ENCODE measurements around the gene CYP27A1. TPM values are rescaled to one million over a fixed set of nuclear protein-coding genes. Genes with fewer than 3 reads are reported as not detected.

CYP27A1 gene
- total and polyA plus RNA-seq, 4 donors = 38.3 to 110 (median 77.1) TPM

DNA sequence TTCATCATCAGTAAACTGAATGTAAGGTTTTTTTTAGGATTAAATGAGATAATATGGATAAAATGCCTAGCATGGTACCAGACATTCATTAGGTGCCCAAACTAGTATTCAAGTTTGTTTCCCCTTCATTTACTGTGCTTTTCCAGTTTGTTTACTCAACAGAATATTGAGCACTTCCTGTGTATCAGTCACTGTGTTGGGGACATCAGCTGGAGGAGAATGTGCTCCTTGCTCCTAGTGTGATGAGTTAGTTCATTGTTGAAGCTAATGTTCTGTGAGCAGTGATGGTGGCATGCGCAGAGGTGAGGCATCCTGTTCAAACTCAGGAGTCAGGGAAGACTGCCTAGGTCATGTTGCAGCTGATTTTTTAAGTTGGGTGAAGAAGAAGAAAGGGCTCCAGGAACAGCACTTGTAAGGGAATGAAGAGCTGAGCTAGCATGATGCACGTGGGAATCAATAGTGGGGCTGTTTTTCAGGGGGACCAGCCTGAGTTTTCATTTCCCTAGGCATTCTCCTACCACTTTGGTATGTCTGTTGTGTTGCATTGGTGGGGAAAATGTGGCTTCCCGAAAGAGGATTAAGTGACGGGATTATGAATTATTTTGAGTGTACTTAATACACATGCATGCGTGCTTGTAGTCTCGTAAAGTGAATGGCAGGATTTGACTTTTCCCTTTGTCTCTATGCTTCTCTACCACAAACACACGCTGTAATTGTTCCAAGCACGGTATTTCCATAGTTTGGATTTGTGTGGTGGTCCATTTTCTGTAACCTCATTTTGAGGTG is 47.6 kb upstream of the CYP27A1 start:
- TF ChIP-seq, protein P1, sequence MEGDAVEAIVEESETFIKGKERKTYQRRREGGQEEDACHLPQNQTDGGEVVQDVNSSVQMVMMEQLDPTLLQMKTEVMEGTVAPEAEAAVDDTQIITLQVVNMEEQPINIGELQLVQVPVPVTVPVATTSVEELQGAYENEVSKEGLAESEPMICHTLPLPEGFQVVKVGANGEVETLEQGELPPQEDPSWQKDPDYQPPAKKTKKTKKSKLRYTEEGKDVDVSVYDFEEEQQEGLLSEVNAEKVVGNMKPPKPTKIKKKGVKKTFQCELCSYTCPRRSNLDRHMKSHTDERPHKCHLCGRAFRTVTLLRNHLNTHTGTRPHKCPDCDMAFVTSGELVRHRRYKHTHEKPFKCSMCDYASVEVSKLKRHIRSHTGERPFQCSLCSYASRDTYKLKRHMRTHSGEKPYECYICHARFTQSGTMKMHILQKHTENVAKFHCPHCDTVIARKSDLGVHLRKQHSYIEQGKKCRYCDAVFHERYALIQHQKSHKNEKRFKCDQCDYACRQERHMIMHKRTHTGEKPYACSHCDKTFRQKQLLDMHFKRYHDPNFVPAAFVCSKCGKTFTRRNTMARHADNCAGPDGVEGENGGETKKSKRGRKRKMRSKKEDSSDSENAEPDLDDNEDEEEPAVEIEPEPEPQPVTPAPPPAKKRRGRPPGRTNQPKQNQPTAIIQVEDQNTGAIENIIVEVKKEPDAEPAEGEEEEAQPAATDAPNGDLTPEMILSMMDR (IDR thresholded peaks at IDR 0.05; ENCODE audit: control extremely low read depth, extremely low read depth) = no peak
- no peak overlapping the region for H3K9ac ChIP-seq (ENCODE audit: insufficient read depth in 1 of 2, low read length in 2 of 2)
- no peak for ATAC-seq (ENCODE audit: insufficient read depth, low FRiP score)

DNA sequence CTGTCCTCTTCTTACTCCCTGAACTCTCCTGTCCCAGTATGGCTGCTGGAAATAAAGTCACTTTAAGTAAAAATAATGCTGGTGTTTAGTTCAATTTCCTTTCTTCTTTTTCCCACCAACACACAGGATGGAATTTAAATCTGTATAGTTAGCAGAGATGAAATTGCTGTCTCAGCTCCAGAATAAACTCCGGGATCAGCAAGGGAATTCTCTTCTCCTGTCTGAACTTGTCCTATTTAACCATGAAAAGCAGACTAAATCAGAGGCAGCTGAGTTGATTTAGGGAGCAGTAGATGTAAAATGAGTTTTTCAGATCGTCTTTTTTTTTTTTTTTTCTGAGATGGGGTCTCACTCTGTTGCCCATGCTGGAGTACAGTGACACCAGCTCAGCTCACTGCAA is 45.4 kb upstream of the CYP27A1 start:
- TF ChIP-seq, protein P1 (IDR thresholded peaks at IDR 0.05; ENCODE audit: control extremely low read depth, extremely low read depth) = no peak
- Histone ChIP-seq H3K9ac (ENCODE audit: insufficient read depth in 1 of 2, low read length in 2 of 2) (no peak overlapping the region), H3K27me3 (ENCODE audit: control insufficient read depth in 3 of 3, insufficient read depth in 3 of 3, low read length in 2 of 3) (no peaks in the 10 kb centered on the region), H3K4me3 (no peak overlapping the region), H3K36me3 (ENCODE audit: control insufficient read depth in 4 of 4, insufficient read depth in 4 of 4, low read length in 4 of 4) (peaks cover 7 to 24% (median 10%) of the 10 kb centered on the region in 4 donors), H3K9me3 (ENCODE audit: control insufficient read depth in 4 of 4, insufficient read depth in 3 of 4, low read length in 3 of 4) (no peaks in the 10 kb centered on the region), H3K27ac (ENCODE audit: low read depth in 1 of 2, low read length in 1 of 2) (no peak overlapping the region), H3K4me1 (ENCODE audit: control insufficient read depth in 5 of 5, insufficient read depth in 5 of 5, low read length in 5 of 5) (peaks cover 0 to 4% (median 3%) of the 10 kb centered on the region in 5 donors)
- WGBS, 2 donors = 90 to 96% methylated on average over 2 of the region's 2 CpGs
- DNase-seq = no peak
- no peak for ATAC-seq (ENCODE audit: insufficient read depth, low FRiP score)

More for the DNA sequence above, 47.6 kb upstream of the CYP27A1 start:
- Histone ChIP-seq H3K4me3 (no peak overlapping the region), H3K36me3 (ENCODE audit: control insufficient read depth in 4 of 4, insufficient read depth in 4 of 4, low read length in 4 of 4) (peaks cover 6 to 15% (median 9%) of the 10 kb centered on the region in 4 donors), H3K27me3 (ENCODE audit: control insufficient read depth in 3 of 3, insufficient read depth in 3 of 3, low read length in 2 of 3) (no peaks in the 10 kb centered on the region), H3K4me1 (ENCODE audit: control insufficient read depth in 5 of 5, insufficient read depth in 5 of 5, low read length in 5 of 5) (peaks cover 0 to 6% (median 4%) of the 10 kb centered on the region in 5 donors), H3K9me3 (ENCODE audit: control insufficient read depth in 4 of 4, insufficient read depth in 3 of 4, low read length in 3 of 4) (no peaks in the 10 kb centered on the region), H3K27ac (ENCODE audit: low read depth in 1 of 2, low read length in 1 of 2) (no peak overlapping the region)
- WGBS, 2 donors = 96 to 97% methylated on average over 8 of the region's 8 CpGs
- DNase-seq = no peak

DNA sequence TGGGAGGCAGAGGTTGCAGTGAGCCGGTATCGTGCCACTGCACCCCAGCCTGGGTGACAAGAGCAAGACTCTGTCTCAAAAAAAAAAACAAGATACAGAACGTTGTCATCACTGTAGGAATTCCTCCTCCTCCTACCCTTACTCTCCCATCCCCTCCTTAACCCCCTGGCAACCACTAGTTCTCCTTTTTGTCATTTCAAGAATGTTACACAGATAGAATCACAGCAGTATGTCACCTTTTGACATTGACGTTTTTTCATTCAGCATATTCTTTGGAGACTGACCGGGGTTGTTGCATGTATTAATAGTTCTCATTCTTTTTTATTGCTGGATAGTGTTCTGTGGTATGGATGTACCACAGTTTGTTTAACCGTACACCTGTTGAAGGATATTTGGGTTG is 38.9 kb upstream of the CYP27A1 start:
- TF ChIP-seq, protein P1 (IDR thresholded peaks at IDR 0.05; ENCODE audit: control extremely low read depth, extremely low read depth) = no peak
- WGBS, 2 donors = 60 to 74% methylated on average over 6 of the region's 6 CpGs
- Histone ChIP-seq H3K36me3 (ENCODE audit: control insufficient read depth in 4 of 4, insufficient read depth in 4 of 4, low read length in 4 of 4) (peaks cover 12 to 37% (median 25%) of the 10 kb centered on the region in 4 donors), H3K9me3 (ENCODE audit: control insufficient read depth in 4 of 4, insufficient read depth in 3 of 4, low read length in 3 of 4) (no peaks in the 10 kb centered on the region), H3K9ac (ENCODE audit: insufficient read depth in 1 of 2, low read length in 2 of 2) (no peak overlapping the region), H3K4me3 (no peak overlapping the region), H3K4me1 (ENCODE audit: control insufficient read depth in 5 of 5, insufficient read depth in 5 of 5, low read length in 5 of 5) (no peaks in the 10 kb centered on the region), H3K27ac (ENCODE audit: low read depth in 1 of 2, low read length in 1 of 2) (no peak overlapping the region), H3K27me3 (ENCODE audit: control insufficient read depth in 3 of 3, insufficient read depth in 3 of 3, low read length in 2 of 3) (no peaks in the 10 kb centered on the region)
- no peak for DNase-seq
- no peak for ATAC-seq (ENCODE audit: insufficient read depth, low FRiP score)

Data from lung (tissue), 12 donors.